ENCODE measurements around the gene UBR1. TPM values are rescaled to one million over a fixed set of nuclear protein-coding genes. Genes with fewer than 3 reads are reported as not detected.

Gene UBR1
- total and polyA plus RNA-seq, 10 of the 15 experiments (the other 5 are each of a cell fraction or from before 2014, with no cell fraction given), result 4.5 to 27.5 (median 16.7) TPM

- peaks cover 0 to 11% of the 10 kb centered on the region in 2 experiments for H3K36me3 ChIP-seq (ENCODE audit: control insufficient read depth in 2 of 2, insufficient read depth in 2 of 2, low read length in 1 of 2)
- in situ Hi-C loops (cut with MboI), result no loop called here
- RAD21 ChIA-PET (ENCODE audit: unreplicated experiment), result no interaction called here
Observed at GRCh38 chr15:43042885-43043284, 63.0 kb downstream of the UBR1 start.

More at GRCh38 chr15:43042885-43043284, 63.0 kb downstream of the UBR1 start:
- Histone ChIP-seq H3K9ac (ENCODE audit: control insufficient read depth, insufficient read depth, low read length) (no peak overlapping the region), H3K79me2 (ENCODE audit: control insufficient read depth, insufficient read depth, low read length) (no peaks in the 10 kb centered on the region), H3K4me1 (ENCODE audit: control insufficient read depth, insufficient read depth, low read length) (no peaks in the 10 kb centered on the region), H3K9me3 (replicated peaks; ENCODE audit: control insufficient read depth, insufficient read depth, low read length) (no peaks in the 10 kb centered on the region; the same call in 2 of the 3 replicates), H3K4me3 (no peak overlapping the region), H2AFZ (ENCODE audit: control insufficient read depth, low read depth, low read length) (no peak overlapping the region), H4K20me1 (ENCODE audit: control insufficient read depth, insufficient read depth) (no peaks in the 10 kb centered on the region), H3K4me2 (ENCODE audit: control insufficient read depth, insufficient read depth) (no peak overlapping the region), H3K27ac (ENCODE audit: control insufficient read depth, insufficient read depth) (no peak overlapping the region), H3K27me3 (replicated peaks in 1 of 2; ENCODE audit: control insufficient read depth in 2 of 2, insufficient read depth in 2 of 2, low read length in 1 of 2) (no peaks in the 10 kb centered on the region)
- TF ChIP-seq CEBPB (IDR thresholded peaks at IDR 0.05; ENCODE audit: borderline replicate concordance in 1 of 2, low read depth in 2 of 2, low read length in 2 of 2), result no peak
- no peak for TF ChIP-seq ELK1 (IDR thresholded peaks at IDR 0.05; ENCODE audit: low read depth, low read length)
- no peak for TF ChIP-seq ATF7 (IDR thresholded peaks at IDR 0.05; ENCODE audit: low read depth)
- TF ChIP-seq TCF3 (IDR thresholded peaks at IDR 0.05; ENCODE audit: borderline replicate concordance, insufficient read depth, low read depth, low read length), result no peak
- TF ChIP-seq HDAC2 (IDR thresholded peaks at IDR 0.05), result no peak
- no peak for TF ChIP-seq CBFB (IDR thresholded peaks at IDR 0.05; ENCODE audit: low read depth)
- TF ChIP-seq, protein P1, sequence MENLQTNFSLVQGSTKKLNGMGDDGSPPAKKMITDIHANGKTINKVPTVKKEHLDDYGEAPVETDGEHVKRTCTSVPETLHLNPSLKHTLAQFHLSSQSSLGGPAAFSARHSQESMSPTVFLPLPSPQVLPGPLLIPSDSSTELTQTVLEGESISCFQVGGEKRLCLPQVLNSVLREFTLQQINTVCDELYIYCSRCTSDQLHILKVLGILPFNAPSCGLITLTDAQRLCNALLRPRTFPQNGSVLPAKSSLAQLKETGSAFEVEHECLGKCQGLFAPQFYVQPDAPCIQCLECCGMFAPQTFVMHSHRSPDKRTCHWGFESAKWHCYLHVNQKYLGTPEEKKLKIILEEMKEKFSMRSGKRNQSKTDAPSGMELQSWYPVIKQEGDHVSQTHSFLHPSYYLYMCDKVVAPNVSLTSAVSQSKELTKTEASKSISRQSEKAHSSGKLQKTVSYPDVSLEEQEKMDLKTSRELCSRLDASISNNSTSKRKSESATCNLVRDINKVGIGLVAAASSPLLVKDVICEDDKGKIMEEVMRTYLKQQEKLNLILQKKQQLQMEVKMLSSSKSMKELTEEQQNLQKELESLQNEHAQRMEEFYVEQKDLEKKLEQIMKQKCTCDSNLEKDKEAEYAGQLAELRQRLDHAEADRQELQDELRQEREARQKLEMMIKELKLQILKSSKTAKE (IDR thresholded peaks at IDR 0.05; ENCODE audit: low read depth, poor library complexity, severe bottlenecking), result no peak
- no peak for TF ChIP-seq ZNF217 (IDR thresholded peaks at IDR 0.05)
- no peak for TF ChIP-seq GABPA (IDR thresholded peaks at IDR 0.05; ENCODE audit: low read depth)
- TF ChIP-seq PBX3 (IDR thresholded peaks at IDR 0.05; ENCODE audit: insufficient replicate concordance, low read depth, low read length), result no peak
- TF ChIP-seq, protein P2, sequence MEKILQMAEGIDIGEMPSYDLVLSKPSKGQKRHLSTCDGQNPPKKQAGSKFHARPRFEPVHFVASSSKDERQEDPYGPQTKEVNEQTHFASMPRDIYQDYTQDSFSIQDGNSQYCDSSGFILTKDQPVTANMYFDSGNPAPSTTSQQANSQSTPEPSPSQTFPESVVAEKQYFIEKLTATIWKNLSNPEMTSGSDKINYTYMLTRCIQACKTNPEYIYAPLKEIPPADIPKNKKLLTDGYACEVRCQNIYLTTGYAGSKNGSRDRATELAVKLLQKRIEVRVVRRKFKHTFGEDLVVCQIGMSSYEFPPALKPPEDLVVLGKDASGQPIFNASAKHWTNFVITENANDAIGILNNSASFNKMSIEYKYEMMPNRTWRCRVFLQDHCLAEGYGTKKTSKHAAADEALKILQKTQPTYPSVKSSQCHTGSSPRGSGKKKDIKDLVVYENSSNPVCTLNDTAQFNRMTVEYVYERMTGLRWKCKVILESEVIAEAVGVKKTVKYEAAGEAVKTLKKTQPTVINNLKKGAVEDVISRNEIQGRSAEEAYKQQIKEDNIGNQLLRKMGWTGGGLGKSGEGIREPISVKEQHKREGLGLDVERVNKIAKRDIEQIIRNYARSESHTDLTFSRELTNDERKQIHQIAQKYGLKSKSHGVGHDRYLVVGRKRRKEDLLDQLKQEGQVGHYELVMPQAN (conservative IDR thresholded peaks at IDR 0.05), result no peak
- no peak for TF ChIP-seq HCFC1 (IDR thresholded peaks at IDR 0.05; ENCODE audit: low read length)
- no peak for TF ChIP-seq TARDBP (IDR thresholded peaks at IDR 0.05; ENCODE audit: borderline replicate concordance)
- TF ChIP-seq SP1 (IDR thresholded peaks at IDR 0.05; ENCODE audit: low read depth, low read length), result no peak
- no peak for TF ChIP-seq POLR2AphosphoS5 (IDR thresholded peaks at IDR 0.05; ENCODE audit: low read length)
- POLR2A ChIA-PET, result interaction anchor here (0.5 to 0.6 kb wide), 2 partner anchors 76 to 276 kb away, joined by 3 to 9 read pairs; no protein-coding TSS in a partner anchor
- WGBS (ENCODE audit: insufficient coverage, insufficient replicate concordance, low lambda C conversion rate, missing lambda C conversion rate), result 56% methylated on average over 1 of the region's 1 CpG
- SMC1A ChIA-PET (ENCODE audit: uncharacterized antibody, unreplicated experiment), result interaction anchor here (1.0 kb wide), 1 partner anchor 20 kb away, joined by 5 read pairs; no protein-coding TSS in a partner anchor
- no TSS peak for BruUV-seq (replicated peaks)
- DNase-seq (ENCODE audit: low read depth, low spot score) (no peak), FAIRE-seq (peak; percentile 69), ATAC-seq (no peak)
- intact Hi-C loops (cut with micrococcal nuclease; ENCODE audit: unreplicated experiment), result no loop called here
- CTCF ChIA-PET, result no interaction called here

Measured in GM12878 (cell line).